ENCODE measurements around the gene SLC29A2.
"Not testable (repeated sequence)": the region's sequence is repeated elsewhere in the genome, so short reads cannot be mapped to it uniquely, and the experiment has no call there.

SLC29A2 gene

GRCh38 chr11:66332371-66333219 lies 39.0 kb downstream of the SLC29A2 start:
- DNase-seq, result no peak

- no peak for DNase-seq
These were observed 39.8 kb downstream of the SLC29A2 start for GRCh38 chr11:66331542-66332370.

- no peak for DNase-seq
These were observed 40.6 kb downstream of the SLC29A2 start for GRCh38 chr11:66330931-66331330.

- no peak for DNase-seq
These were observed 42.3 kb downstream of the SLC29A2 start for GRCh38 chr11:66329165-66329673.

- peak; percentile 80 for DNase-seq
These were observed 43.0 kb downstream of the SLC29A2 start for GRCh38 chr11:66328302-66329144.

- DNase-seq, result no peak
These were observed 43.6 kb downstream of the SLC29A2 start for GRCh38 chr11:66328031-66328301.

- DNase-seq, result no peak
These were observed 44.2 kb downstream of the SLC29A2 start for GRCh38 chr11:66327171-66328030.

- DNase-seq, result no peak
These were observed 45.1 kb downstream of the SLC29A2 start for GRCh38 chr11:66326261-66327111.

- no peak for DNase-seq
These were observed 46.3 kb downstream of the SLC29A2 start for GRCh38 chr11:66325263-66325671.

- DNase-seq, result no peak
These were observed 46.9 kb downstream of the SLC29A2 start for GRCh38 chr11:66324664-66325063.

GRCh38 chr11:66323684-66324083 lies 47.9 kb downstream of the SLC29A2 start:
- DNase-seq, result no peak

- no peak for DNase-seq
These were observed 48.7 kb downstream of the SLC29A2 start for GRCh38 chr11:66322732-66323427.

GRCh38 chr11:66321606-66322005 lies 50.0 kb downstream of the SLC29A2 start:
- DNase-seq, result no peak

- not testable (repeated sequence) for DNase-seq
These were observed 50.8 kb downstream of the SLC29A2 start for GRCh38 chr11:66320748-66321147.

- DNase-seq, result not testable (repeated sequence)
These were observed 51.3 kb downstream of the SLC29A2 start for GRCh38 chr11:66320289-66320688.

- DNase-seq, result no peak
These were observed 53.0 kb downstream of the SLC29A2 start for GRCh38 chr11:66318600-66318970.

GRCh38 chr11:66317723-66318599 lies 53.6 kb downstream of the SLC29A2 start:
- peak; percentile 85 for DNase-seq

GRCh38 chr11:66317322-66317722 lies 54.2 kb downstream of the SLC29A2 start:
- peak; percentile 15 for DNase-seq

GRCh38 chr11:66316849-66317251 lies 54.7 kb downstream of the SLC29A2 start, which contains the start of gene CD248:
TSS of gene CD248 (minus strand) at chr11:66317044. CDS start at chr11:66317027, 17 bp downstream.
- no peak for DNase-seq
